H9 (cell line): ENCODE results near the gene MAPK8. TPM values are rescaled to one million over a fixed set of nuclear protein-coding genes. Genes with fewer than 3 reads are reported as not detected.
"Not testable (repeated sequence)": the region's sequence is repeated elsewhere in the genome, so short reads cannot be mapped to it uniquely, and the experiment has no call there.

Experiments used
- DNase-seq: peaks from one replicate; pipeline ENCODE4 v3.0.0-alpha.2; 2017
- H2AFZ ChIP-seq: one replicate; pipeline ENCODE4 v1.6.1; 2013; ENCODE audit warnings: mild to moderate bottlenecking, low read length, control low read depth, moderate library complexity
- H2AK5ac ChIP-seq: 2 replicates; pipeline ENCODE4 v1.6.1; 2013; ENCODE audit warnings: low read length, control low read depth, mixed read lengths; ENCODE audit not compliant: insufficient read length
- H2BK120ac ChIP-seq: one replicate; pipeline ENCODE4 v1.6.1; 2013; ENCODE audit warnings: low read depth, mild to moderate bottlenecking, low read length, control low read depth, inconsistent platforms; ENCODE audit not compliant: poor library complexity, severe bottlenecking
- H2BK12ac ChIP-seq: 2 replicates; pipeline ENCODE4 v1.6.1; 2013; ENCODE audit warnings: low read length, control low read depth, mixed read lengths, low read depth; ENCODE audit not compliant: insufficient read length
- H2BK15ac ChIP-seq: 2 replicates; pipeline ENCODE4 v1.6.1; 2013; ENCODE audit warnings: low read depth, low read length, control low read depth
- H2BK20ac ChIP-seq: one replicate; pipeline ENCODE4 v1.6.1; 2013; ENCODE audit warnings: low read depth, mild to moderate bottlenecking, low read length, control low read depth, inconsistent platforms; ENCODE audit not compliant: poor library complexity, severe bottlenecking
- H2BK5ac ChIP-seq: 2 replicates; pipeline ENCODE4 v1.6.1; 2013; ENCODE audit warnings: low read length, control low read depth, mixed read lengths; ENCODE audit not compliant: insufficient read length
- H3K14ac ChIP-seq: 2 replicates; pipeline ENCODE4 v1.6.1; 2013; ENCODE audit warnings: low read length, control low read depth; ENCODE audit not compliant: insufficient read depth
- H3K18ac ChIP-seq: 2 replicates; pipeline ENCODE4 v1.6.1; 2013; ENCODE audit warnings: low read depth, mild to moderate bottlenecking, mixed read lengths, low read length, control low read depth; ENCODE audit not compliant: insufficient read length
- H3K23ac ChIP-seq: 2 replicates; pipeline ENCODE4 v1.6.1; 2013; ENCODE audit warnings: low read length, control low read depth, mixed read lengths, low read depth; ENCODE audit not compliant: insufficient read length
- H3K23me2 ChIP-seq: 2 replicates; pipeline ENCODE4 v1.6.1; 2013; ENCODE audit warnings: low read depth, mild to moderate bottlenecking, mixed read lengths, low read length, control low read depth; ENCODE audit not compliant: insufficient read length, poor library complexity, severe bottlenecking
- H3K27ac ChIP-seq: 2 replicates; pipeline ENCODE4 v1.5.1; 2013; ENCODE audit warnings: low read length, control low read depth, mixed read lengths, low read depth; ENCODE audit not compliant: insufficient read length
- H3K27me3 ChIP-seq: 2 replicates; pipeline ENCODE4 v1.6.1; 2013; ENCODE audit warnings: low read length, control low read depth, inconsistent platforms; ENCODE audit not compliant: insufficient read depth
- H3K4ac ChIP-seq: 2 replicates; pipeline ENCODE4 v1.6.1; 2013; ENCODE audit warnings: low read depth, mild to moderate bottlenecking, control low read depth, inconsistent platforms, low read length, moderate library complexity
- H3K4me1 ChIP-seq: 2 replicates; pipeline ENCODE4 v1.6.1; 2013; ENCODE audit warnings: low read length, control low read depth, inconsistent platforms; ENCODE audit not compliant: insufficient read depth
- H3K4me2 ChIP-seq: 2 replicates; pipeline ENCODE4 v1.6.1; 2013; ENCODE audit warnings: low read length, control low read depth, mixed read lengths; ENCODE audit not compliant: insufficient read length, insufficient read depth
- H3K56ac ChIP-seq: 2 replicates; pipeline ENCODE4 v1.6.1; 2013; ENCODE audit warnings: low read depth, mild to moderate bottlenecking, mixed read lengths, low read length, control low read depth; ENCODE audit not compliant: insufficient read length
- H3K79me1 ChIP-seq: 2 replicates; pipeline ENCODE4 v1.6.1; 2013; ENCODE audit warnings: low read depth, mild to moderate bottlenecking, moderate library complexity, low read length, control low read depth, inconsistent platforms; ENCODE audit not compliant: insufficient read depth, poor library complexity, severe bottlenecking
- H3K79me2 ChIP-seq: 2 replicates; pipeline ENCODE4 v1.6.1; 2013; ENCODE audit warnings: low read length, control low read depth, inconsistent platforms; ENCODE audit not compliant: insufficient read depth
- H3K9ac ChIP-seq: 2 replicates; pipeline ENCODE4 v1.6.1; 2013; ENCODE audit warnings: low read length, control low read depth, mixed read lengths; ENCODE audit not compliant: insufficient read length; ENCODE audit errors: extremely low read depth
- H3K9me3 ChIP-seq: one replicate; pipeline ENCODE4 v1.6.1; 2013; ENCODE audit warnings: low read depth, low read length, inconsistent platforms; ENCODE audit not compliant: control insufficient read depth
- H3T11ph ChIP-seq: one replicate; pipeline ENCODE4 v1.6.1; 2013; ENCODE audit warnings: mild to moderate bottlenecking, low read length, control low read depth, inconsistent platforms
- H4K20me1 ChIP-seq: one replicate; pipeline ENCODE4 v1.6.1; 2013; ENCODE audit not compliant: control insufficient read depth, insufficient read length, insufficient read depth
- H4K5ac ChIP-seq: 2 replicates; pipeline ENCODE4 v1.6.1; 2013; ENCODE audit warnings: low read depth, mild to moderate bottlenecking, mixed read lengths, low read length, control low read depth; ENCODE audit not compliant: insufficient read length
- H4K8ac ChIP-seq: replicated peaks from 2 replicates; pipeline ENCODE4 v1.6.1; 2013; ENCODE audit warnings: low read length, control low read depth, mixed read lengths, low read depth; ENCODE audit not compliant: insufficient read length
- H4K91ac ChIP-seq: 2 replicates; pipeline ENCODE4 v1.6.1; 2013; ENCODE audit warnings: low read depth, mild to moderate bottlenecking, moderate library complexity, mixed read lengths, low read length, control low read depth; ENCODE audit not compliant: insufficient read length
- H3K27ac Mint-ChIP-seq, 3 experiments: 2 replicates in 2 of 3; 3 replicates in 1 of 3; pipeline ENCODE4 v1.8.0; 2020 to 2021; ENCODE audit warnings: mixed read lengths in 3 of 3, mild to moderate bottlenecking in 1 of 3, moderate library complexity in 1 of 3
- H3K27me3 Mint-ChIP-seq: 2 replicates; pipeline ENCODE4 v1.8.0; 2021; ENCODE audit warnings: low read depth, mild to moderate bottlenecking, moderate library complexity, mixed read lengths
- H3K36me3 Mint-ChIP-seq, 3 experiments: 2 replicates in 2 of 3; 3 replicates in 1 of 3; pipeline ENCODE4 v1.8.0; 2020 to 2021; ENCODE audit warnings: low read depth in 3 of 3, mixed read lengths in 3 of 3; ENCODE audit not compliant: insufficient read depth in 1 of 3
- H3K4me1 Mint-ChIP-seq, 2 experiments: 2 replicates each; pipeline ENCODE4 v1.8.0; 2020; ENCODE audit warnings: mixed read lengths in 2 of 2
- H3K4me3 Mint-ChIP-seq, 2 experiments: 2 replicates in 1 of 2; 3 replicates in 1 of 2; pipeline ENCODE4 v1.8.0; 2020 to 2021; ENCODE audit warnings: mild to moderate bottlenecking in 2 of 2, mixed read lengths in 2 of 2, moderate library complexity in 1 of 2
- H3K9me3 Mint-ChIP-seq, 2 experiments: 2 replicates in 1 of 2; 3 replicates in 1 of 2; pipeline ENCODE4 v1.8.0; 2020; ENCODE audit warnings: mild to moderate bottlenecking in 2 of 2, mixed read lengths in 2 of 2, moderate library complexity in 1 of 2
- CTCF ChIP-seq: fragments of 200-600 bp; sonication (generic); conservative IDR thresholded peaks from 3 replicates; pipeline ENCODE4 v1.8.0; 2021; ENCODE audit warnings: antibody characterized with exemption, mild to moderate bottlenecking
- WGBS: extraction: QIAGEN DNeasy Blood & Tissue Kit; methylation state at CpG from one replicate; pipeline ENCODE4 v1.1.7; 2013; ENCODE audit warnings: missing lambda C conversion rate, low lambda C conversion rate, mixed read lengths; ENCODE audit not compliant: insufficient read length; ENCODE audit errors: extremely low coverage; 5-methylcytosine and 5-hydroxymethylcytosine counted together
- total RNA-seq: library from RNA; stranded (reverse); gene quantifications from 2 replicates; pipeline ENCODE4 v1.2.1, GENCODE V29; 2021

Gene MAPK8
- total RNA-seq, 1 experiment from 2014 or later, result 52.0 TPM

GRCh38 chr10:48419714-48420113 is 113.2 kb downstream of the MAPK8 start:
- Histone ChIP-seq H3K14ac (no peak overlapping the region), H2AFZ (no peak overlapping the region), H3K23me2 (no peaks in the 10 kb centered on the region), H2BK12ac (no peak overlapping the region), H3K4ac (no peak overlapping the region), H2BK15ac (no peak overlapping the region), H3K4me1 (no peaks in the 10 kb centered on the region), H2BK5ac (no peak overlapping the region), H3K23ac (no peak overlapping the region), H3K18ac (no peak overlapping the region), H2BK120ac (no peak overlapping the region), H4K5ac (no peak overlapping the region), H3K79me1 (no peaks in the 10 kb centered on the region), H2AK5ac (no peak overlapping the region), H2BK20ac (no peak overlapping the region), H4K8ac (no peak overlapping the region), H4K91ac (no peak overlapping the region), H3K56ac (no peak overlapping the region), H4K20me1 (no peaks in the 10 kb centered on the region), H3K27me3 (no peaks in the 10 kb centered on the region), H3T11ph (no peak overlapping the region), H3K4me2 (no peak overlapping the region), H3K9ac (no peak overlapping the region), H3K9me3 (no peaks in the 10 kb centered on the region), H3K79me2 (no peaks in the 10 kb centered on the region), H3K27ac (no peak overlapping the region)
- no peak overlapping the region for H3K4me3 Mint-ChIP-seq
- no peak overlapping the region for H3K27ac Mint-ChIP-seq
- H3K4me1 Mint-ChIP-seq, result peaks cover 7 to 20% of the 10 kb centered on the region in 2 experiments
- TF ChIP-seq CTCF, result no peak
- H3K36me3 Mint-ChIP-seq, result peaks cover 0 to 2% (median 0%) of the 10 kb centered on the region in 3 experiments; a peak in 1 of 7 replicates
- no peaks in the 10 kb centered on the region for H3K9me3 Mint-ChIP-seq
- DNase-seq, result no peak
- H3K27me3 Mint-ChIP-seq, result no peaks in the 10 kb centered on the region
- no CpG with 5 or more reads among the region's 4 CpGs for WGBS

- not testable (repeated sequence) for H3K27ac ChIP-seq, H3K56ac ChIP-seq, H3K4me3 Mint-ChIP-seq, H2BK20ac ChIP-seq, H2BK15ac ChIP-seq, H2BK120ac ChIP-seq, H3K4me2 ChIP-seq, H3K9me3 Mint-ChIP-seq, H3K36me3 Mint-ChIP-seq, H3K14ac ChIP-seq, H3K18ac ChIP-seq, H2BK5ac ChIP-seq, H3K4me1 ChIP-seq, H3K23me2 ChIP-seq, DNase-seq, H3K4ac ChIP-seq, H3K9me3 ChIP-seq, H3K79me2 ChIP-seq, H3K27ac Mint-ChIP-seq, H2AFZ ChIP-seq, H2BK12ac ChIP-seq, H2AK5ac ChIP-seq, H4K8ac ChIP-seq, H3K27me3 ChIP-seq, H4K5ac ChIP-seq, H4K20me1 ChIP-seq, H3K79me1 ChIP-seq, H4K91ac ChIP-seq, H3K9ac ChIP-seq, H3T11ph ChIP-seq, H3K27me3 Mint-ChIP-seq, H3K23ac ChIP-seq
- H3K4me1 Mint-ChIP-seq, result peaks cover 0 to 12% of the 10 kb centered on the region in 2 experiments; a peak in 2 of 4 replicates
- no CpG with 5 or more reads among the region's 2 CpGs for WGBS
These were observed 115.4 kb downstream of the MAPK8 start for GRCh38 chr10:48421862-48422261.
